ENCODE measurements around the gene PELI3. TPM values are rescaled to one million over a fixed set of nuclear protein-coding genes. Genes with fewer than 3 reads are reported as not detected.
A peak's percentile ranks its signal among the peaks of the same experiment; 100 is the strongest.

The PELI3 gene
- total and polyA plus RNA-seq, 8 donors = 3.0 to 19.9 (median 7.0) TPM

GRCh38 chr11:66480117-66480938, 13.6 kb downstream of the PELI3 start, which contains the start of gene DPP3:
DPP3 (plus strand) TSS chr11:66480434; CDS start chr11:66482201, 1,767 bp downstream.
- TF ChIP-seq, protein P1, sequence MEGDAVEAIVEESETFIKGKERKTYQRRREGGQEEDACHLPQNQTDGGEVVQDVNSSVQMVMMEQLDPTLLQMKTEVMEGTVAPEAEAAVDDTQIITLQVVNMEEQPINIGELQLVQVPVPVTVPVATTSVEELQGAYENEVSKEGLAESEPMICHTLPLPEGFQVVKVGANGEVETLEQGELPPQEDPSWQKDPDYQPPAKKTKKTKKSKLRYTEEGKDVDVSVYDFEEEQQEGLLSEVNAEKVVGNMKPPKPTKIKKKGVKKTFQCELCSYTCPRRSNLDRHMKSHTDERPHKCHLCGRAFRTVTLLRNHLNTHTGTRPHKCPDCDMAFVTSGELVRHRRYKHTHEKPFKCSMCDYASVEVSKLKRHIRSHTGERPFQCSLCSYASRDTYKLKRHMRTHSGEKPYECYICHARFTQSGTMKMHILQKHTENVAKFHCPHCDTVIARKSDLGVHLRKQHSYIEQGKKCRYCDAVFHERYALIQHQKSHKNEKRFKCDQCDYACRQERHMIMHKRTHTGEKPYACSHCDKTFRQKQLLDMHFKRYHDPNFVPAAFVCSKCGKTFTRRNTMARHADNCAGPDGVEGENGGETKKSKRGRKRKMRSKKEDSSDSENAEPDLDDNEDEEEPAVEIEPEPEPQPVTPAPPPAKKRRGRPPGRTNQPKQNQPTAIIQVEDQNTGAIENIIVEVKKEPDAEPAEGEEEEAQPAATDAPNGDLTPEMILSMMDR (IDR thresholded peaks at IDR 0.05) = no peak
- peak; percentile 92 to 97 (median 94) for ATAC-seq
- H3K9me3 ChIP-seq = no peaks in the 10 kb centered on the region
- H3K4me3 ChIP-seq = peak within 1 kb of the TSS; percentile 47 to 70 (median 58)
- intact Hi-C loops (cut with DNase I) = no loop called here
- H3K27ac ChIP-seq = peak within 1 kb of the TSS; percentile 85 to 91 (median 90)
- no peak for FAIRE-seq
- peak; percentile 97 to 99 (median 98) for DNase-seq
- peaks cover 0 to 10% (median 0%) of the 10 kb centered on the region in 3 donors for H3K4me1 ChIP-seq
- H3K27me3 ChIP-seq = no peaks in the 10 kb centered on the region
- peaks cover 0 to 4% (median 0%) of the 10 kb centered on the region in 3 donors for H3K36me3 ChIP-seq
- WGBS, 2 donors = 0% methylated on average over 62 of the region's 62 CpGs

DNA sequence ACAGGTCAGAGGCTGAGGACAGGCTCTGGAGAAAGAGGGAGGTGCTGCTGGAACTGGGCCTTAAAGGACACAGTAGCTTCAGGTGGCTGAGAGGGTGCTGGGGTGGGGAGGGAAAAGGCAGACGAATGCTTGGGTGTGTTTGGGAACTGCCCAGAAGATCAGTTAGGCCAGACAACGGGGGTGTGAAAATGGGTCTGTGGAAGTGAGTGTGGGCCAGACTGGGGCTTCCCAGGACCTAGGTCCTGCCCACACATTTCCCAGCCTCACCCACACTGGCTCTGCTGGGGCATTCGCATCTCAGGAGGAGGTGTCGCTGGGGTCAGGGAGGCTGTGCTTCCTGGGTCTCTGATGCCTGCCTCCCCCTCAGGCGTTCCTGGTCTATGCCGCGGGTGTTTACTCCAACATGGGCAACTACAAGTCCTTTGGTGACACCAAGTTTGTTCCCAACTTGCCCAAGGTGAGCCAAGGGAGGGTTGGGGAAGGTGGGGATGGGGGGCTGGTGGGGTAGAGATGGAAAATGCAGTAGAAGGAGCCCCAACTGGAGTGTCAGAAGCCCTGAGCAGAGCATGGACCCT, 18.2 kb downstream of the PELI3 start:
- no peak for ATAC-seq
- H3K27ac ChIP-seq = no peak overlapping the region
- peaks cover 0 to 4% (median 0%) of the 10 kb centered on the region in 3 donors for H3K36me3 ChIP-seq
- no peak for DNase-seq
- H3K9me3 ChIP-seq = no peaks in the 10 kb centered on the region
- H3K4me3 ChIP-seq = no peak overlapping the region
- TF ChIP-seq, protein P1 (IDR thresholded peaks at IDR 0.05) = no peak
- 81 to 89% methylated on average over 7 of the region's 7 CpGs for WGBS, 2 donors
- H3K4me1 ChIP-seq = peaks cover 0 to 5% (median 0%) of the 10 kb centered on the region in 3 donors
- intact Hi-C loops (cut with DNase I) = no loop called here
- no peak for FAIRE-seq
- H3K27me3 ChIP-seq = no peaks in the 10 kb centered on the region

GRCh38 chr11:66488957-66489356, 22.3 kb downstream of the PELI3 start:
- FAIRE-seq (no peak), DNase-seq (no peak), ATAC-seq (no peak)
- intact Hi-C loops (cut with DNase I) = no loop called here
- WGBS, 2 donors = 93 to 94% methylated on average over 6 to 10 of the region's 10 CpGs
- H3K9me3 ChIP-seq = no peaks in the 10 kb centered on the region
- H3K4me1 ChIP-seq = no peaks in the 10 kb centered on the region
- H3K27me3 ChIP-seq = no peaks in the 10 kb centered on the region
- H3K36me3 ChIP-seq = peaks cover 0 to 9% (median 0%) of the 10 kb centered on the region in 3 donors
- no peak overlapping the region for H3K4me3 ChIP-seq
- H3K27ac ChIP-seq = no peak overlapping the region
- TF ChIP-seq, protein P1 (IDR thresholded peaks at IDR 0.05) = no peak

- Histone ChIP-seq H3K4me1 (no peaks in the 10 kb centered on the region), H3K9me3 (no peaks in the 10 kb centered on the region), H3K36me3 (peaks cover 0 to 9% (median 0%) of the 10 kb centered on the region in 3 donors), H3K27ac (no peak overlapping the region), H3K27me3 (no peaks in the 10 kb centered on the region), H3K4me3 (no peak overlapping the region)
- WGBS, 2 donors = 87 to 95% methylated on average over 6 to 7 of the region's 7 CpGs
- FAIRE-seq (no peak), DNase-seq (no peak), ATAC-seq (no peak)
- intact Hi-C loops (cut with DNase I) = no loop called here
- TF ChIP-seq, protein P1 (IDR thresholded peaks at IDR 0.05) = no peak
Measured at GRCh38 chr11:66489636-66490035, 22.9 kb downstream of the PELI3 start.
